ENCODE measurements around the gene HES2. TPM values are rescaled to one million over a fixed set of nuclear protein-coding genes. Genes with fewer than 3 reads are reported as not detected.
"Not testable (repeated sequence)": the region's sequence is repeated elsewhere in the genome, so short reads cannot be mapped to it uniquely, and the experiment has no call there.

HES2 gene
- total RNA-seq, 1 donor from 2014 or later: 16.1 TPM

DNA sequence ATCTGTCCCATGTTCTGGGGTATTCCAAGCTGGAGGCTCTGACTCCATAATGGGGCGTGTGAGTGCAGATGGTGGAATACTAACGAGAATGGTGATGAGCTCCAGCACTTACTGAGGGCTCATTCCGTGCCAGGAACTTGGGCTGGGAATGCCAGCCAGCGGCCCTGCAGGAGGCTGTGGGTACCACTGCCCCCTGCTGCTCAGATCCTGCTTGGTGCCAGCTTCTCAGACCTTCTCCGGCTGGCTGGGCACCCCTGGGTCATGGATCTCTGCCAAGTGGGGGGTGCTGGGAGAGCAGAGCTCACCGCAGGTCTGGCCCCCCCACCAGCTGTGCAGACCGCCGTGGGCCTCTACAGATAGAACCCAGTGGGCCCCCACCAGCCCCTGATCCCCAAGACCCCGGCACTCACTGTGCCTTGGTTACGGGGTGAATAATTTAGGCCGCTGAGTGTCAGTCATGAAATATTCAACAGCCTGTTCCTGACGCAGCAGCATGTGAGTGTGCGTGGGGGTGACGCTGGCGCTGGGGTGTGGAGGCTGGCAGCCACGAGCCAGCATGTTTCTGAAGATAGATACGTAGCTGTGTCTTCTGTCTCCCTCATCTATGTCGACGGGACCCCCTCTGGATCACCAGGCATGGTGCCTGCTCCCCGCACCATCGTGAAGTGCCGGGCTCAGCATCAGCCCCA, 17.4 kb upstream of the HES2 start:
- not testable (repeated sequence) for DNase-seq (ENCODE audit: extremely low read depth, low read depth, low spot score)

DNA sequence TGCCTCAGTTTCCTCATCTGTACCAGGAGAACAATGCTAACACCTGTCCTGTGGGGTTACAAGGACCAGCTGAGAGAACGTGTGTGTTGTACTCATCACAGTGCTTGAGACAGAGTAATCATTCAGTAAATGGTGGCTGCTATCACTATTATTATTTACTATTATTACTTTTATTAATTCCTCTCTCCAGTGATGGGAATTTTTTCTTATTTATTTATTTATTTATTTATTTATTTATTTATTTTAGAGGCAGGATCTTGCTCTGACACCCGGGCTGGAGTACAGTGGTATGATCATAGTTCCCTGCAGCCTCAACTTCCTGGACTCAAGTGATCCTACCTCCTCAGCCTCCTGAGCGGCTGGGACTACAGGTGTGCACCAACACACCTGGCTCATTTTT, 16.6 kb upstream of the HES2 start:
- DNase-seq (ENCODE audit: extremely low read depth, low read depth, low spot score): not testable (repeated sequence)

DNA sequence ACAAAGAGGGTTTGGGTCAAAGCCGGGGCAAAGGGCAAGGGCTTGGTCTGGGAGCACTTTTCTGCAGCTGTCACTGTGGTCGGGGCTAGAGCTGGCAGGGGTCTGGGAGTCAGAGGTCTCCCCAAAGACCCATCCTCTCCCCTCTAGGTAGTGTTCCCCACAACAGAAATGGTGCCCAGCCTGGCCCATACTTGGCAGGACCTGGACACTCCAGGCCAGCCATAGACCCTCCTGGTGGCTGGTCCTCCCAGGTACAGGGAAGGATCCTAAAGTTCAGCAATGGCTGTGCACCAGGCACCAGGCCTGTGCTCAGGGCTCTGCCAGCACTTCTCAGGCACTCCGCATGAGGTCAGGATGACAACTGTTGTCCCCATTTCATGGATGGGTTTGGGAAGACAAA, 15.8 kb upstream of the HES2 start:
- no peak for DNase-seq (ENCODE audit: extremely low read depth, low read depth, low spot score)

DNA sequence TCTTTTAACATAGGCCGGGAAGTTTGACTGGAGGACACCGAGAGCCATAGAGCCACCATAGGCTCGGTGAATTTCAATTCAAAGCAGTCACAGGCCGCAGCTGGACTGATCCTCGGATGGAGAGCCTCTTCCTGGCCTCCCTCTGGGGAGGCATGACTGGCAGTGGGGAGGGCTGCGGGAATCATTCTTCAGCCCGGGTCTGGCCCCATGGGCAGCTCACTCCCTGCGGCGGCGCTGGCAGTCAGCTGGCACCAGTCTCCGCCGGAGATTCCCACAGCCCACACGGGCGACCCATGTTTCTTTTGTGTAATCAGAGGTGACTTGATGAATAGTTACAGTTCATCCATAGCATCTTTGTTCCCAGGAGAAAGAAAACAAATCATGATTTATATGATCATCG, 15.4 kb upstream of the HES2 start:
- no peak for DNase-seq (ENCODE audit: extremely low read depth, low read depth, low spot score)

DNA sequence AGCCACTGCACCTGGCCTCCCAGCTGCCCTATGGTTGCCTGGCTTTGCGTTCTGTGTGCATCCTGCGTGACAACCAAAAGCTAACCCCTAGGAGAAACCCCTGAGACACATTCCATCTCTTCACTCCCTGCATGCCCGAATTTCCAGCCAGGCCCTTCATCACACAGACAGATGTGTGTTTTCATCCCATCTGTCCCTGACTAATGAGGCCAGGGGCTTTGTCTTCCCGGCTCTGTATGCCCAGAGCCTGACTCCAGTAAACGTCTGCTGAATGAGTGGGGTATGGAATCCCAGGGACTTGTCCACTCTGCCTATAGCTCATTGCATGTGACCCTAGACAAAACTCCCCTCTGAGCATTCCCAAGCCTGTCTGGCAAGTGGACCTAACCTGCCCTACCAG, 14.5 kb upstream of the HES2 start:
- DNase-seq (ENCODE audit: extremely low read depth, low read depth, low spot score): no peak

DNA sequence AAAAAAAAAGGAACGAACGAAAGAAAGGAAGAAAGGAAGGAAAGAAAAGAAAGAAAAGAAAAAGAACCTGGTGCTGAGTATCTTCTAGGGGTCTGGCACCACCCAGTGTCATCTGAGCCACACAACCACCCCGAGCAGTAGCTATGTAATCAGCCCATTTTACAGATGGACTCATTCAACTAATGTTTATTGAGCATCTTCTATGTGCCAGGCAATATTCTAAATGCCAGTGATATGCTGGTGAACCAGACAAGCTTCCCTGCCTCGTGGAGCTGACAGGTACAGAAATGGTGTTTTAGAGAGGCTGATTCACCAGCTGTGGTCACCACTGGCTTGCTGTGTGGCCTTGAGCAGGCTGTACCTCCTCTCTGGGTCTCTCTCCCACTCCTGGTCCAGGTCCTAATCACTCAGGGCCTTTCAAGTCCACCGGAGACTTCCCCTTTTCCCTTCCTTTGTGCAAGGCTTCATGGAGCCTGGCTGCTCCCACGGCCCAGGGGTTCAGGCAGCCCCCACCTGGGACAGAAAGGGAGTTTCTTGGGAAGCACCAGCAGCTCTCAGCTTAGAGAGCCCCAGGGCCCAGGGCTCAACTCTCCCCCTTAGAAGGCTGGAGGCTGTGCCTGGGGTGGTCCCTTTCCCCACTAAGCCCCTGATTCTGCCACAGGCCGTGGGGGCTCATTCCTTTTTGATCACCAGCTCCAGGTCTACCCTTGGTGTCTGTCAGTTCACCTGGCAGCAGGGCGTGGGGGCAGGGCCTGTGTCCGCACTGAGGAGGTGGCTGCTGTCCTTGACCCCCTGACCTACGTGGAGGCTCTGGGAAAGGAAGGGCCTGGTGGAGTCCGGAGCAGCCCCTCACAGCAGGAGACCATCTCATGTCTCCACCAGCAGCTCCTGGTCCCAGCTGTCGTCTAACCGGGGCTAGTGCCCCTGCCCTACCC, 12.2 kb upstream of the HES2 start:
- DNase-seq (ENCODE audit: extremely low read depth, low read depth, low spot score): not testable (repeated sequence)

DNA sequence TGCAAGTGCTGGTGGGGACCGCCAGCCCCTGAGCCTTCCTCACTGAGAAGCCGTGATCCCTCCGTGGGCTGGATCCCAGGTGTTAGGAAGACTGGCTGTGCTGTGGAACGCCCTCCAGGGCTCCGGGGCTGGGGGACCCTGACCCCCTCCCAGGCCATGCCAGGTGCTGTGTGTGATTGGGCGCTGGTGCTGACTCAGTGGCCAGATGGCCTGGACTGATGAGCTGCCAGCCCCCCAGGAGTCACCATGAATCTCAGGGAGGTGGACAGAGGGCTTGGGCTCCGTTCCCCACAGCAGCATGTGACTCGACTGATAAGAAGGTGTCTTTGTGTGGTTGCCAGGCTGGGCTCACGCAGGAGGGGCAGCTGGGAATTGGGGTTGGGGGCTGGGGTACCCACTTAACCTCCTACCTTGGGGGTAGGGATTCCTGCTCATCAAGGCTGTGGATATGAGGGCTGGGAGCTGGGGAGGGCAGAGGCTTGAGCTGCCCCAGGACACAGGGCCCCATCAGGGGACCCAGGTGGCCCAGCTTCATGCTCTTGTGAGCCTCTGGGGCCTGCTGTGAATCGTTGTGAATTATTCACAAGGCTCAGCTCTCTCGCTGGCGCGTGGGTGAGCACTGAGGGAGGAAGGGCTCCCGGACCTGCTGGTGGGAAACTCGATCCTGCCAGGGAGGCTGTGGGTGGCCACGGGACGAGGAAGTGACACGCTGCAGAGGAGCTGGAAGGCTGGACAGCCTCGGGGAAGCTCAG, 10.1 kb upstream of the HES2 start:
- not testable (repeated sequence) for DNase-seq (ENCODE audit: extremely low read depth, low read depth, low spot score)

DNA sequence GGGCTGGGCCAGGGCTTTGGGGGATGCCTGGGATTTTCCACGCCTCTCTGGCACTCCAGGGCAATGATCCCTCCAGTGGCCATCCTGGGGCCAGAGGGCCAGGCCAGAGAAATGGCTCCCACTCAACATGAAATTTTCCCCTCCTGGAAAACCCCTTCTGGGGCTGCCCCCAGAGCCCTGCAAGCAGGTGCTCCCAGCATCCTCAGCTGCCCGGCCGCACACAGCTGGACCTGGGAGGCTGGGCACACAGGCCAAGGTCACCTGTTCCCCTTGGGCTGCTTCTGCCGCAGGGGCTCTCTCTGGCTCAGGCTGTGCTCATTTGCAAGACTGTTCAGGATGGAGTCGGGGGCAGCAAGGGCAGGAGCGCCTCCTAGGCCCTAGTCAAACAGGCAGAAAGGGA, 8.7 kb upstream of the HES2 start:
- DNase-seq (ENCODE audit: extremely low read depth, low read depth, low spot score): not testable (repeated sequence)

DNA sequence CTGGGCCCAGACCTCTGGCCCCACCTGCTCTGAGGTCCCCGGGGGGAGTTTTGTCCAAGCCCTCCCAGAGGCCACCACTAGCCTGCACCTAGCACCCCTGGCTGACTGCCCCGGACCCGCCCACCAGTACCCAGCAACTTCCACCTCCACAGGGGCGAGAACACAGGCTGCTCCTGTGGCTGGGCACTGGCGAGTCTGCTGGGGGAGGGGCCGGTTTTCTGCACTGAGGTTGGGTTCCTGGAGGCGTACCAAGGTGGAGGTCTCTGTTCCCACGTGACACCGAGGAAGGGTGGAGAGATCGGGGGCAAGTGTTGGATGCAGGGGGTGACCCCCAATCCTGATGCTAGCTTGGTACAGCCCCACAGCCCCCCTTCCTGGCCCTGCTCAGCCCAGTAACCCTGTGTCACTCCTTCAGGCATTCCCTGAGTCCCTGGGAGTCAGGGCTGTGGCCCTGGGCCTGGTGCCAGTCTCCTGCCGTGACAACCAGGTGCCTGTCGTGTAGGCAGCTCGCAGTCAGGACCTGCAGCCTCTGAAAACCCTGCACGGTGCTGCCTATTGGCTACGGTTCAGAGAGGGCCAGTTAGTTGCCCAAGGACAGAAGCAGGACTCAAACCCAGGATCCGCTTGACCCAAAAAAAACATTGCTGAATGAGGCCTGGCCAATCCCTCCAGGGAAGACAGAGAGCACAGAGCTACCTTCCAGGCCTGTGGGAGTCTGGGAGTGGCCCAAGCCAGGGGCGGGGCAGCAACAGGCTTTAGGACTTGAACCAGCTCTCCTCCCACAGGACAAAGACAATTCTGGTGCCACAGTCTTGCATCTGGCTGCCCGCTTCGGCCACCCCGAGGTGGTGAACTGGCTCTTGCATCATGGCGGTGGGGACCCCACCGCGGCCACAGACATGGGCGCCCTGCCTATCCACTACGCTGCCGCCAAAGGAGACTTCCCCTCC, 8.0 kb upstream of the HES2 start:
- DNase-seq (ENCODE audit: extremely low read depth, low read depth, low spot score): no peak

DNA sequence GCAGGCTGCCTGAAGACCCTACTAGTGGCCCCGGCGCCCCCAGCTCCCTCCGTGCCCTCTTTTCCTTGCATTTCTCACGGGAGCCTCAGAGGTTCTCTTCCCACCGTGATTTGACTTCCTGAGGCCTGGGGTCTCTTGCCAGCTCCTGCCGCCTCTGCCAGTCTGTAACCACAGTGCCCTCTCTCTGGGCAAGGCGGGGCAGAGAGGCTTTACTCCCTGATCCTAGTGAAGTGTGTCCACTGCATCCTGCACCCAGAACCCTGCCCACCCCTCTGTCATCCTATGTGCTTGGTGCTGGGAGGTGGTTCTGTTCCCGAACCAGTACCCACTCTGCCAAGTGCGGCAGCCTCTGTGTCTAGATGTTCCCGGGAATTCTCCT, 7.2 kb upstream of the HES2 start:
- no peak for DNase-seq (ENCODE audit: extremely low read depth, low read depth, low spot score)

DNA sequence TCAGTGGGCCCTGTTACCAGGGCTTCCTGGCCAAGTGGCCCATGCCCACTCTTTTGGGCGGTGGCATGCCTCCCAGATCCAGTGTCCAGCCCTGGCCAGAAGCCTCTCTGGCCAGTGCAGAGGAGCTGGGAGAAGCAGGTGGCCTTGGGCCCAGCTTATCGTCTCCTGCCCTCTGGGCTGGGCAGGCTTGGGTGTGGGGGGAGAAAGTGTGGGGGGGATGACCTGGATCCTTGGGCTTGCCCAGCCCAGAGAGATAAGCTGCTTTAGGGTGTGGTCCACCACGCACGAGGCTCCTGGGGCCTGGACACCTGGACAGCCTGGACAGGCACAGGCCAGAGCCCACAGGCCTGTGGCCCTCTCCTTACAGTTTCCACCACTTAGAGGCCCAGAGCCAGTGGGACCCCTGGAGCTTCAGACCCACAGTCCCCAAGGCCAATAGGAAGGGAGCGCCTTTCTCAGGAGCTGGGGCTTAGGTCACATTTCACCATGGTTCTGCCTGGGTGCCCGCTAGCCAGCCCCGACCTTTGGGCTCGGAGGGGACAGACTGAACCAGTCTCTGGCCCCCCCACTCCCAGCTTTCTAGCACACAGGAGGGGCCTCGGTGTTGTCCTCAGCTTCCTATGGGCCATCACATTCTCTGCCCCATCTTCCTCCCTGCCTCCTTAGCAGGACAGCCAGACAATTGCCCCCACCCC, 6.7 kb upstream of the HES2 start:
- no peak for DNase-seq (ENCODE audit: extremely low read depth, low read depth, low spot score)

DNA sequence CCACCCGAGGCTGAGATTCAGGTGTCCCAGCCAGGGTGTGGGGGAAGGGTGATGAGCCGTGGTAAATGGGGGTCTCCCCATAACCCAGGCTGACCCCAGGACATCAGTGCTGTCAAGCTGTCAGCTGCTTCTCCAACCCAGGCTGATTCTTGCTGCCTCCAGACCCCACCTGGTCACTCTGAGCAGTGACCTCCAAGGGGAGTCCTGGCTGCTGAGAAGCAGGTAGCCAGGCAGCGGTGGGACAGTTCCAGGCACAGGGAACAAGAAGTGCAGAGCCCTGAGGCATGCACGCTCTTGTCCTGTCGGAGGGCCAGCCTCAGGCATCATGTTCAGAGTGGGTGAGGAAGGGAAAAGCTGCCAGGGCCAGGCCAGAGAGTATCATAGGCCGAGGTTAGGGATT, 5.9 kb upstream of the HES2 start:
- no peak for DNase-seq (ENCODE audit: extremely low read depth, low read depth, low spot score)

DNA sequence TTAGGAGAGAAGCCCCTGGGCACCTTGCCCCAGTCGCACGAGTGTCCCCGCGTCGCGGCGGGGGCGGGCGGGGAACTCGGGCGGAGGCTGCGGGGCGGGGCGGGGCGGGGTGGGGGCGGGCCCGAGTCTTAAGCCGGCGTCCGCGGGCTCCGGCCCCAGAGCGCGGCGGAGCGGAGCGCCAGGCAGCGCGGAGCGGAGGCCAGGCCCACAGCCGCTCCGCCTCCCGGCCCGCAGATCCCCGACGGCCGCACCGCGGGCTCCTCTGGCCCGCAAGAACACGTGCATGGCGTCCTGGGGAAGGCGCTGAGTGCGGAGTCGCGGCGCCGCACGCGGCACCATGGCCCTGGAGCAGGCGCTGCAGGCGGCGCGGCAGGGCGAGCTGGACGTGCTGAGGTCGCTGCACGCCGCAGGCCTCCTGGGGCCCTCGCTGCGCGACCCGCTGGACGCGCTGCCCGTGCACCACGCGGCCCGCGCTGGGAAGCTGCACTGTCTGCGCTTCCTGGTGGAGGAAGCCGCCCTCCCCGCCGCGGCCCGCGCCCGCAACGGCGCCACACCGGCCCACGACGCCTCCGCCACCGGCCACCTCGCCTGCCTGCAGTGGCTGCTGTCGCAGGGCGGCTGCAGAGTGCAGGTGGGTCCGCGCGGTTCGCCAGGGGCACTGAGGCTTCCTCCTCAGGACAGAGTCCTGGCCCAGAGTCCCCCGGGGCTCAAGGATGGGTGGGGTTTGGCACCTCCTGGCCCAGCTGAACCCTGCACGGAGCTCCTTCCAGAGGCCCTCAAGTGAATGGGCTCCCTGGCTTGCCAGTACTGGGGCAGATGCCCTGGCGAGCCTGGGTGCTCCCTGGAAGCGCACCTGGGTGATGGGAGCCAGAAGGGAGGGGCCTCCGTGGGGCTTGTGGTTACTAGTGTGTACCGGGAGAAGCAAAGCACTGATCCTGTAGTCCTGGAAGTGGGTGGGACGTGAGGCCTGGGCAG, 5.2 kb upstream of the HES2 start, which contains the start of gene ESPN:
Gene ESPN, plus strand, starts transcription at position 158 of the 975 bp plus-strand sequence. Its CDS starts 180 bp downstream, at position 338.
- no peak for DNase-seq (ENCODE audit: extremely low read depth, low read depth, low spot score)

DNA sequence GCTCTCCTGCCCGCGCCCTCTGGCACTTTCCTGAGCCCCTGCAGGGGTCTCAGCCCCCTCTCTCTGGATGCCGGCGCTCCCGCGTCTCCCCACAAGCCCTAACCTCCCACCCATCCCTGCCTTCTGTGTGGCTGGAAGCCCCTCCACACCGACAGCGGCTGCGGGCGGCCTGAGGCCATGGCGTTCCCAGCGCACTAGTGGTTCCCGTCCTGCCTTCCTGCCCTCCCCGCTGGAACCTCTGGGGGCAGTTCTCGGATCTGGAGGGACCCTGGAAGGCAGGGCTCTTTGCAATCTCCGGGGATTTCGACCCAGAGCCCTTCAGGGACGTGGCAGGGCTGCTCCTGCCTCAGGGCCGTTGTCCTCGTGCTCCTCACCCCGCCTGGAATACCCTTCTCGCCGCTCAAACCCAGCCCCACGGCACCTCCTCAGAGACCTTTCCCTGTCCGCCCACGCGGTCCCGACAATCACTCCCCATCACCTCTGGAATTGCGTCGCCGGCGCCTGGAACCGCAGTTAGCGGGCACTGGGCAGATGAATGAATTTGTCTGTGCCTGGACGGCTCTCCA, 4.4 kb upstream of the HES2 start:
- DNase-seq (ENCODE audit: extremely low read depth, low read depth, low spot score): no peak

DNA sequence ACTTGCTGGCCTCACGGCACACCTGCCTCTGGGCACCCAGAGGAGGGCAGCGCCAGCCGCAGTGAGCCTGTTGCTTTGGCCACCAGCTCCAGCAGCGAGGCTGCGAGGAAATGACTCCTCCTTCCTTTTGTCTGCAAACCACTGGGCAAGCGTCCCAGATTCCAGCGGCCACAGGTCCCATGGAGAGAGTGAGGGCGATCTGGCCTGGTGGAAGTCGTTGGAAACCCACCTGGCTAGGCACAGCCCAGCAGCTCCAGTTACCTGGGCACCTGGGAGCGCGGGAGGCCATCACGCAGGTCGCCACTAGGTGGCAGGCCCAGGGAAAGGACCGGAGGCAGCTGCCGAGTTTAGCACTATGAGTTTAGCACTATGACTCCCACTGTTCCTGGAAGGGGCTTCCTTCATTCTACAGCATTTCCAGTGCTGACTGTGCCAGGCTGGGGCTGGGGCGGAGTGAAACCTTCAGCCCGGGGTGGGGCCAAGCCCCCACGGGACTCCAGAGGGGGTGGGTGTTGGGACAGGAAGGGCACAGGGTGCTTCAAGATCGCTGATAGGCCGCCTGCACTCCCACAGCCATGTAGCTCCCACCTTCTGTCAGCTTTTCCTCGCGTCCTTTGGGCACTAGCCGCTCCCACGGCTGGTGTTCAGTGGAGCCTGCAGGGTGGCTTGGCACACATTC, 3.7 kb upstream of the HES2 start:
- no peak for DNase-seq (ENCODE audit: extremely low read depth, low read depth, low spot score)

DNA sequence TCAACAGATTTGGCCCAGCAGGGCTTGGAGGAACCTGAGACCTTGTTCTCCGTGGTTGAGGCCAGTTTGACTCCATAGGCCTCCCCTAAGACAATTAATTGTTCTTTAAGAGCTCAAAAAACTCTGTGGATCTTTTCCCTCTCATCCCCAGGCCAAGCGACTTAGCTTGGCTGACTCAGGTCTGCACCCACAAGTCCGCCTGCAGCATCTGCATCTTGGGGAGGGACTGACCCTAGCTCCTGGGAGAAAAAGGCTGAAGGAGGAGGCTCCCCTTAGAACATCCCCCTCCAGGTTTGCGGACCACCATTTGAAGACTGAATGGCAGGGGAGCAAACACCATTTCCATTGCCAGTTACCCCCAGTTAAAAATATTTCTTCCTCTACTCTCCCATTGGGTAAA, 1.5 kb upstream of the HES2 start:
- DNase-seq (ENCODE audit: extremely low read depth, low read depth, low spot score): no peak

DNA sequence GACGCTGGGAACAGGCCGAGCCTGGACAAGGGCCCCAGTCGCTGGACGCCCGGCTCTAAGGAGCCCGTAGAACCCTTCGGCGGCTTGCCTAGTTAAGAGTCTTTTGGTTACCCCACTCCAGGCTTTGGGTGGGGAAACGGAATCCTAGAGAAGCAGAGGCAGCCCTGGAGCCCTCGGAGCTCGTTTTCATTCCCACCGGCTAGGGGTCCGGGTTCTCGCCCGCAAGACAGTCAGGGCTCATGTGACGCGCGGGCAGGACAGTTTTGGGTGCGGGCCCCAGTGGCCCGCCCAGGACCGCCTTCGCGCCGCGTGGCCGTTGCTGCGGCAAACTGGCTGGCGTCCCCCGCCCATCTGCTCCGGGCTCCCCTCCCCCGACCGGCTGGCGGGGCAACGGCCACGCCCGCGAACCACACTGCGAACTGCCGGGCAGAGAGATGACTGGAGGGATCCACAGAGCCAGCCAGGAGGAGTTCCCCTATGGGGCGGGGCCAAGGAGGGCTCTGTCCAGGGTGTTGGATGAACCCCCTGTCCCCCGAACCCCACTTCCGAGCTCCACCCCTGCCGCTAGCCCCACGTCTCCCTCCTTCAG, 829 bp upstream of the HES2 start:
- DNase-seq (ENCODE audit: extremely low read depth, low read depth, low spot score): no peak

All from glomerular endothelial cell (primary cell).